Measurements from ENCODE around the gene ATG9A.

Gene ATG9A

GRCh38 chr2:219252084-219252483, 22.6 kb upstream of the ATG9A start:
- DNase-seq = no peak

GRCh38 chr2:219251656-219252055, 22.2 kb upstream of the ATG9A start:
- no peak for DNase-seq

DNA sequence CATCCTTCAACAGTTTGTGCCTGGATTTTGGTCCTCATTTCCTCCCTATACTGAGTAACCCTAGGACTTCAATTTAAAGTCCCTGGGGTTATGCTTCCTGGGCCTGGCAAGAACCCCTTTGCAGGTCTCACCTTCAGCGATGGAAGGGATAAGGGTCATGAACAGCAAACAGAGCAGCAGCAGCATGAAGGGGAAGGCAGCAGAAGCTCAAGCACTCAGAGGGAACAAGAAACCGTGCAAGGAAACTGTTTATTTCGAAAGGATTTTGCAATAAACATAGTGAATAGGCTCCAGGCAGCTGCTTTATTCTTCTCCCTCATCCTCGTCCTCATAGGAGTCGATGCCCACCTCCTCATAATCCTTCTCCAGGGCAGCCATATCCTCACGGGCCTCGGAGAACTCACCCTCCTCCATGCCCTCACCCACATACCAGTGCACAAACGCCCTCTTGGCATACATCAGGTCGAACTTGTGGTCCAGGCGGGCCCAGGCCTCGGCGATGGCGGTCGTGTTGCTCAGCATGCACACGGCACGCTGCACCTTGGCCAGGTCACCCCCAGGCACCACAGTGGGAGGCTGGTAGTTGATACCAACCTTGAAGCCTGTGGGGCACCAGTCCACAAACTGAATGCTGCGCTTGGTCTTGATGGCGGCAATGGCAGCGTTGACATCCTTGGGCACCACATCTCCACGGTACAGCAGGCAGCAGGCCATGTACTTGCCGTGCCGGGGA, 20.8 kb upstream of the ATG9A start:
- no peak for DNase-seq

DNA sequence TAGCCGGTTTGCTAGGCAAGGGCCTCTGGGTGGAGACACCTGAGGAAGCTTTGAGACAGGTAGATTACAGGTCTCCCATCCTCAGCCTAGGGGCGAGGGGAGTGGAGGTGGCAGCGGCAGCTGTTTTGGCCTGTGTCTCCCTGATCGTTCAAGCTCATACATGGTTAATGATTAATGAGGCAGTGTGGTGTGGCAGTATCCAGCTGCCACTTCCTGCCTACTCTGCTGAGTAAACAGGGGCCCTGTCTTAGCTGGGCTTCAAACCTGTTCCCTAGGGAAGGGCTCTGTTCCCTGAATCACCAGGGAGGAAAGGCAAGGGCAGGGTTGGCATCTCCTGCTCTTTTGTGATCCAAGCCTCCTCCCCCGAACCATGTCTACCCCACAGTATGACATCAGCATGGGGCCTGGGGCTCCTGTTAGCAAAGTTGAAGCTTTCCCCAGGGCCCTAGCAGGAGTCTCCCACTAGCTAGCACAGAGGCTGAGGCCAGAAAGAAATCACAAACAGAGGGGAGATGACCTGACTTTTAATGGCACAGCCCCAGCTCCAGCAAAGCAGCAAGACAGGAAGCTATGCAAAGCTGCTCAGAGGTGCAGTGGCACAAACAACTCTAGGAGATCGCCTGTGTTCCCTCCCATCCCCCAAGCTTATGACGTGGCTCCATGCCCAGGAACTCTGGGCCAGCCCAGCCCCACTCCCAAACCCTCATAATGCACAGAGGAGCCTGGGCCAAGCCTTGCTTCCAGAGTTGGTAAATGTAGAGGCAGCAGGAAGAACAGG, 20.0 kb upstream of the ATG9A start:
- peak; percentile 12 for DNase-seq

GRCh38 chr2:219248845-219249202, 19.4 kb upstream of the ATG9A start:
- DNase-seq = no peak

DNA sequence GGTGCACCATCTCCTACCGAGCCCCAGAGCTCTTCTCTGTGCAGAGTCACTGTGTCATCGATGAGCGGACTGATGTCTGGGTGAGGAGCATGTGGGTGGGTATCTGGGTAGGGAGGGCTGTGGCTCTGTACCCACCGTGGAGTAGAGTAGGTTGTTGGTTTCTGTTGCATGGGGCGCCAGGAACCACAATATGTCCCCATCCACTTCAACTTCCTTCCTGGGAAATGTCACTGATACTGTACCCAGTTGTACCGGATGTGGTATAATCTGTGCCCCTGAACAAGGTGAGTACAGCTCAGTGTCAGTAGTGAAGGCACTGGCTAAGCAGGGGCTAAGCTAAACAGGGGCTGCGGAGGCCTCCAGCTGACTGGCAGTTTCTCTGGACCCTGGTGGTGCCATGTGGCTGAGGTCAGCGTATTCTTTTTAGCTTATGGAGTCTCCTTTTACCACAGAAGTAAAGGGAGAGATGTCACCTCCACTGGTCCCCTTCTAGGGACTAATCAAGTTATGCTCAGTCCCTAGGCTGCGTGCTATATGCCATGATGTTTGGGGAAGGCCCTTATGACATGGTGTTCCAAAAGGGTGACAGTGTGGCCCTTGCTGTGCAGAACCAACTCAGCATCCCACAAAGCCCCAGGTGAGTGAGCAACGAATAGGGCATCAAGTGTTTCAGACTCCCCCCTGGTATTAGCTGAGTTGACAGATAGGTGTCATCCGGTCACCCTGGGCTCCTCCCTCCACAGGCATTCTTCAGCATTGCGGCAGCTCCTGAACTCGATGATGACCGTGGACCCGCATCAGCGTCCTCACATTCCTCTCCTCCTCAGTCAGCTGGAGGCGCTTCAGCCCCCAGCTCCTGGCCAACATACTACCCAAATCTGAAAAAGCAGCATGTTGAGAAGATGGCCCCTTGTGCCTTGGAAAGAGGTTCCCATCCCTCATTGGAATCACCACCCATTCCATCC, 18.5 kb upstream of the ATG9A start:
- DNase-seq = no peak

DNA sequence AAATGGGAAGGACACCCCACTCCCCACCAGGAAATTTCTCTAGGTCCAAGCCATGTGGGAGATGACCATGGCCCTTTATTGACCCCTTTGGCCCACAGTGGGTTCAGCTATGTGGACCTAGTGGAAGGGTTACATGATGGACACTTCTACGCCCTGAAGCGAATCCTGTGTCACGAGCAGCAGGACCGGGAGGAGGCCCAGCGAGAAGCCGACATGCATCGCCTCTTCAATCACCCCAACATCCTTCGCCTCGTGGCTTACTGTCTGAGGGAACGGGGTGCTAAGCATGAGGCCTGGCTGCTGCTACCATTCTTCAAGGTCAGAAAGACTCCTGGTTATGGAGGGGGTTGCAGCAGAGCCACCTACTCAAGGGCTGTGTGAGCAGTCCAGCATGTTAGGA, 17.1 kb upstream of the ATG9A start:
- DNase-seq = no peak

DNA sequence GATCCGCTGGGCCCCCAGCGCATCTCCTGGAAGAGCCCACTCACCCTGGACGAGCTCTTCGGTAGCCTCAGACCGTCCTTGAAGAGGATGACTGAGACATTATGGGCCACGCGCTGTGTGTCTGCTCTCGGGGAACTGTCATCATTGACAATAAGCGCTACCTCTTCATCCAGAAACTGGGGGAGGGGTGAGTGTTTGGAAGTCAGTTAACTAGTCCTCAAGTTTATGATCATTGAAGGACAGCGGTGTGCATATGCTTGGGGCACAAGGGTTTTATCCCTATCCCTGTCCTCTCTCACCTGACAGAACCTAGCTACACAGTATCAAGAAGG, 16.4 kb upstream of the ATG9A start:
- DNase-seq = no peak

GRCh38 chr2:219245148-219245898, 15.9 kb upstream of the ATG9A start, which contains the start of the genes GLB1L and STK16:
TSS of gene GLB1L (minus strand) at chr2:219245444. CDS start at chr2:219243573, 1,871 bp downstream.
TSS of gene STK16 (plus strand) at chr2:219245479. CDS start at chr2:219246000, 521 bp downstream.
- DNase-seq = peak; percentile 54

DNA sequence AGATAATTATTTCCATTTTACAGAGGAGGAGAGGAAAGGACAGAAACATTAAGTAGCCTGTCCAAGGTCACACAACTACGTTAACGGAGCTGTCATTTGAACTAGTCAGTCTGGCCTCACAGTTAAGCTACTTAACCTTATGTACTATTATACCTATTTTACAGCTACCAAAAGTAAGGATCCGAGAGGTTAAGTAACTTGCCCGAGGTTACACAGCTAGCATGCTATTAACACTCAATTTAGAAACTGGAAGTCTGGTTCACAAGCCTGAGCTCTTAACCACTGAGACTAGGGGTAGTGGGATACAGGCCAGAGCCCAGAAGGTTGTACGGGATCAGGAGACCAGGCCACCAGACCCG, 15.3 kb upstream of the ATG9A start:
- no peak for DNase-seq

DNA sequence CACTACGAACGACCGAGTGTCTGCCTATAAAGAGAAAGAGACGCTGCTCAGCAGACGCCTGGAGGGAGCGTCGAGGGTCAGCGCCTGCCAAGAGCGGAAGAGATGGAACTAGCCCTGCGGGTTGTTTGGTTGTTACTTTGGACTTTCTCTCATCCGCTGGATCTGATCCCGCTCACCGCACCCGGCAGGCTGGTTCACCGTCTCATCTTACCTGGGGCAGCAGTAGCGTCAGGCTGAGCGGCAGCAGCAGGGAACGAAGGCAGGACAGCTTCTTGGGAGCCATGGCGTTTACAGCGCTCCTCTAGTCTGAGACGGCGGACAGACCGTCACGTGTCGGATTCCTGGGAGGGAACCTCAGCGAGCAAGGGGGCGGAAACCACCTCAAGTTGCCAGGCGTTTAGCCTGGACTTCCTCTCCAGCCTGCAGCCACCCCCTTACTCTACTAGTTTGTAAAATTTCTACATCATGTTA, 13.9 kb upstream of the ATG9A start:
- DNase-seq = no peak

DNA sequence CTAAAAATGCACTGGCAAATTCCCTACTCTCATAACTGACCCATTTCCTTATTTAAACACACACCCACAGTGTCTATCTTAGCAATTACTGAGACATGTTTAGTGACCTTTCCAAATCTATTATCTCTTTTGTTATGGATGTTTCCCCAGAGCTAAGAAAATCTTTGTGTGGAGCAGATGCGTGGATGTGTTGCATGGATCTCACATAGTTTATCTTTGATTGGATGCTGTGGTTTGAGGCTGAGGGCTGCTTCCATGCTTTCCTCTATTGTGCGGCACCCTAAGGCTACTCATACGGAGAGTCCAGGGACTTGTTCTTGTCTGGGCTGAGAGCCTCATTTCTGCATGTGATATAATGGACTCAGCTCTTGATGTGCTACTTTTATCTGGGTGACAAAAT, 4.9 kb upstream of the ATG9A start:
- DNase-seq = no peak

DNA sequence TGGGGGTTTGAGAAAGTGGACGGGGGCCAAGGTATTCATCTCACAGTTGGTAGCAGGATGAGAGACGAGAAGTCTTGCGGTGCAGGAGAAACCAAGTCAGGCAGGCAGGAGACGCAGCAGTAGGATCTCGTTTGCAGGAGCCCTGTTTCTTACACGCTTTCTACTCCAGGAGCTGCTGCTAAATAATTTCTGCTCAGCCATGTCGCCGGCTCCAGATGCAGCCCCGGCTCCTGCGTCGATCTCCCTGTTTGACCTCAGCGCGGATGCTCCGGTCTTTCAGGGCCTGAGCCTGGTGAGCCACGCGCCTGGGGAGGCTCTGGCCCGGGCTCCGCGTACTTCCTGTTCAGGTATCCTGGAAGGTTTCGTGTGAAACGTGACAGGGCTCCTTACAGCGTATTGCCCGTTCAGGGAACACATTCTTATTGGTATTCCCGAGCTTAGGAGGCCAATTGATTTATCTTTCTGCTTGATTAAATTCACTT, 664 bp upstream of the ATG9A start:
- DNase-seq = no peak

GRCh38 chr2:219228911-219229304, 528 bp downstream of the ATG9A start:
- DNase-seq = no peak

DNA sequence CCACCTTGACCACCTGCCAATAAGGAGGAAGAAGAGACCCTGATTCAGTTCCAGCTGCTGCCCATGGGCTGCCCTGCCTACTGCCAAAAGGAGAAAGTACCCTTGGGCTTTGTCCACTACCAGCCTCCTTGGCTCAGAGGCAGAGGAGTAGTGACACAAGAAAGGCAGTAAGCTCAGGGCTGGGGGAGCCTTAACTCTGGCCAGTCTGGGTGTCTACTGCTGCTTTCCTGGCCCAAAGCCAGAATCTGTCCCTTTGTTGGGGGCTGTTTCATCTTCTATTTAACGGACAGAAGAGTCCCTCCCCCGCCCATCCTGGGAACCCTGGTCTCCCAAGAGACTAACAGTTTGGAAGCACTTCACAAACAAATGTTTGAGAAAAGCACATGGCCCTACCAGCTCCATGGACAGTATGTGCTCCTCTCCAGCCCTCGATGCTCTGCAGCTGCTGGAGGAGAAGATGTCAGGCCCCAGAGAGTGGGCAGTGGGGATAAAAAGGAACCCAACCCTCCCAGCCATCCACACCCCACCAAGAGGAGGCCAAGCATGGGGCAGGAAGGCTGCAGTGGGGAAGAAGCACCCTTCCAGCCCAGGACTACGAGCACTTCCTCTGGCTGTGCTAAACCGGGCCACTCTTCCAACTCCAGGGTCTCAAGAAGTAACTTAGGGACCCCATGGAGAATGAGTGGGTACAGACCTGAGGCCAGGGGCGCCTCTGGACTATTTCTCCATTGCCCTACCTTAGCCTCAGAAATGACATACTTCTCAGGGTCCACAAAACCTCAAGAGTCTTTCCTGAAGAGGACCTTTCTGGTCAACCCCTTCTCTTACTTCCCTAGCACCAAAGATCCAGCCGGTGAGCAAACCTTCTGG, 1.2 kb downstream of the ATG9A start:
- DNase-seq = no peak

DNA sequence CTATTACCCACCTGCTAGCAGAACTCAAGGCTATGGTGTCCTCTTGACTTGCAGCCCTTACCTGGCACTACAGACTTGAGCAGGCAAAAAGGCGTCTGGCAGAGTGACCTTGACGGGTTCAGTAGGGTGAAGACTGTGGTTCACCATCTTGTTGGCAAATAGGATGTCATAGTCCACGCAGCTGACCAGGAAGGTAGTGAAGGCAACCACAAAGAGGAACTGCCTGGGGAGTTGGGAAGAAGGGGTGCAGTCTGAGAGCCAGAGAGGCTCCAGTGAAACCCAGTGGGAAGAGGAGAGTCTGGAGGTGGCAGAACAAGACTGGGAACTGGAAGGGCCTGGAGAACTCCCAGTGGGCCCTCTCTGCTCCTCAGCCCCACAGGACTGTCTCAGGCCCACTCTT, 4.1 kb downstream of the ATG9A start:
- DNase-seq = no peak

- DNase-seq = no peak
Observed at GRCh38 chr2:219223831-219224610, 5.4 kb downstream of the ATG9A start.

DNA sequence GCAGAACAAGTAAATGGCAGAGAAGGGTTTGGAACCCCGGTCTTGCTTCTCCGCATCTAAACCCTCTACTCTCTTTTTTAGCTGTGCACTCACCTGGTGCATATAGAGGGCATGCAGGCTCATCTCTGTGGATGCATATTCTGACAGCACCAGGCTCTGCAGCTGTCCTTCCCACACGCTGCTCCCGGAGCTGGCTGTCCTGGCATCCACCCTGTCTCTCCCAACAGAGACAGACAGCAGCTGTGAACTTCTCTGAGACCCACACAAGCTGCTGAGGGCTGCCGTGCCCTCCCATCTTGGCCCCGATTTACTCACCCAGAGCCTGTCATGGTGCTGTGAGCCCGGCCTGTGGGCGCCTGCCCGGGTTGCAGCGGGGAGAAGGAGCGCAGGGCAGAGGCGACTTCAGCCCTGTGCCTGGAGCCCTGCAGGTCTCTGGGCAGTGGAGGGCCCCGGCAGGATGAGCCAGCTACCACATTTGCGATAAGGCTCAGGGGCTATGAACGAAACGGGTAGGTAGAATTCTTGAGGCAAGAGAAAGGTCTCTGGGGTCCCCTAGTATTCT, 7.4 kb downstream of the ATG9A start:
- no peak for DNase-seq

GRCh38 chr2:219220652-219221402, 8.6 kb downstream of the ATG9A start:
- no peak for DNase-seq
